Endodermal cell (in vitro differentiated cells): ENCODE results near the gene TLX2. TPM values are rescaled to one million over a fixed set of nuclear protein-coding genes. Genes with fewer than 3 reads are reported as not detected.
"Not testable (repeated sequence)": the region's sequence is repeated elsewhere in the genome, so short reads cannot be mapped to it uniquely, and the experiment has no call there.

Experiments used
- DNase-seq: peaks from one replicate; pipeline ENCODE4 v3.0.0-alpha.2; 2017
- H3K27ac ChIP-seq: 2 replicates; pipeline ENCODE4 v1.5.1; 2013; ENCODE audit warnings: mild to moderate bottlenecking, low read depth, low read length, moderate library complexity
- H3K27me3 ChIP-seq: 2 replicates; pipeline ENCODE4 v1.6.1; 2013; ENCODE audit warnings: mild to moderate bottlenecking, low read length, moderate library complexity; ENCODE audit not compliant: insufficient read depth, control insufficient read depth, poor library complexity, severe bottlenecking
- H3K36me3 ChIP-seq: 2 replicates; pipeline ENCODE4 v1.7.0; 2013; ENCODE audit warnings: mild to moderate bottlenecking, low read length, moderate library complexity; ENCODE audit not compliant: control insufficient read depth, insufficient read depth
- H3K4me1 ChIP-seq: one replicate; pipeline ENCODE4 v1.7.0; 2013; ENCODE audit warnings: low read length; ENCODE audit not compliant: control insufficient read depth, insufficient read depth
- H3K4me3 ChIP-seq: 2 replicates; pipeline ENCODE4 v1.5.1; 2013; ENCODE audit warnings: mild to moderate bottlenecking, low read length, moderate library complexity
- H3K9ac ChIP-seq: 2 replicates; pipeline ENCODE4 v1.6.1; 2013; ENCODE audit warnings: mild to moderate bottlenecking, low read length, moderate library complexity; ENCODE audit not compliant: poor library complexity, severe bottlenecking; ENCODE audit errors: extremely low read depth
- H3K9me3 ChIP-seq: 2 replicates; pipeline ENCODE4 v1.6.1; 2013; ENCODE audit warnings: mild to moderate bottlenecking, low read length, moderate library complexity; ENCODE audit not compliant: control insufficient read depth
- H3K27ac Mint-ChIP-seq: 2 replicates; pipeline ENCODE4 v1.8.0; 2020; ENCODE audit warnings: mixed read lengths
- H3K27me3 Mint-ChIP-seq: 2 replicates; pipeline ENCODE4 v1.8.0; 2021; ENCODE audit warnings: mild to moderate bottlenecking, mixed read lengths; ENCODE audit not compliant: insufficient read depth
- H3K36me3 Mint-ChIP-seq: 2 replicates; pipeline ENCODE4 v1.8.0; 2020; ENCODE audit warnings: low read depth, mixed read lengths
- H3K4me1 Mint-ChIP-seq: 2 replicates; pipeline ENCODE4 v1.8.0; 2020; ENCODE audit warnings: mixed read lengths
- H3K4me3 Mint-ChIP-seq: 2 replicates; pipeline ENCODE4 v1.8.0; 2020; ENCODE audit warnings: mild to moderate bottlenecking, moderate library complexity, mixed read lengths
- H3K9me3 Mint-ChIP-seq: 2 replicates; pipeline ENCODE4 v1.8.0; 2020; ENCODE audit warnings: mild to moderate bottlenecking, mixed read lengths
- WGBS, 2 experiments: methylation state at CpG; one replicate each; pipeline versions ENCODE4 v1.1.5 to v1.1.7; 2013; ENCODE audit warnings: missing lambda C conversion rate in 2 of 2, mixed read lengths in 1 of 2; ENCODE audit not compliant: insufficient coverage in 1 of 2, insufficient read length in 1 of 2; 5-methylcytosine and 5-hydroxymethylcytosine counted together
- total RNA-seq, 2 donors: library from RNA; stranded (reverse); fragmentation: NEBNext Ultra II Directional in 1 of 2; extraction: Animal tissue kit (Norgen Biotek cat#: 25700) in 1 of 2; gene quantifications; 2 replicates in 1 of 2; 3 replicates in 1 of 2; pipeline ENCODE4 v1.2.1, GENCODE V29; 2021
- TF ChIP-seq, protein P1 (sequence below): fragments of 200-600 bp; sonication (generic); conservative IDR thresholded peaks from 2 replicates; pipeline ENCODE4 v1.5.0; 2021; ENCODE audit warnings: antibody characterized with exemption, mild to moderate bottlenecking

The TLX2 gene
- total RNA-seq, 2 donors from 2014 or later, result 0.22 to 0.27 TPM

- H3K9ac ChIP-seq, result no peak overlapping the region
- H3K9me3 Mint-ChIP-seq, result no peaks in the 10 kb centered on the region
- H3K36me3 ChIP-seq, result no peaks in the 10 kb centered on the region
- no peaks in the 10 kb centered on the region for H3K4me1 ChIP-seq
- peaks cover 9% of the 10 kb centered on the region for H3K4me1 Mint-ChIP-seq
- 48 to 52% methylated on average over 4 to 5 of the region's 5 CpGs for WGBS, 2 experiments
- H3K27me3 Mint-ChIP-seq, result peaks cover 52% of the 10 kb centered on the region
- no peak overlapping the region for H3K4me3 Mint-ChIP-seq
- DNase-seq, result peak; percentile 61
- TF ChIP-seq, protein P1, sequence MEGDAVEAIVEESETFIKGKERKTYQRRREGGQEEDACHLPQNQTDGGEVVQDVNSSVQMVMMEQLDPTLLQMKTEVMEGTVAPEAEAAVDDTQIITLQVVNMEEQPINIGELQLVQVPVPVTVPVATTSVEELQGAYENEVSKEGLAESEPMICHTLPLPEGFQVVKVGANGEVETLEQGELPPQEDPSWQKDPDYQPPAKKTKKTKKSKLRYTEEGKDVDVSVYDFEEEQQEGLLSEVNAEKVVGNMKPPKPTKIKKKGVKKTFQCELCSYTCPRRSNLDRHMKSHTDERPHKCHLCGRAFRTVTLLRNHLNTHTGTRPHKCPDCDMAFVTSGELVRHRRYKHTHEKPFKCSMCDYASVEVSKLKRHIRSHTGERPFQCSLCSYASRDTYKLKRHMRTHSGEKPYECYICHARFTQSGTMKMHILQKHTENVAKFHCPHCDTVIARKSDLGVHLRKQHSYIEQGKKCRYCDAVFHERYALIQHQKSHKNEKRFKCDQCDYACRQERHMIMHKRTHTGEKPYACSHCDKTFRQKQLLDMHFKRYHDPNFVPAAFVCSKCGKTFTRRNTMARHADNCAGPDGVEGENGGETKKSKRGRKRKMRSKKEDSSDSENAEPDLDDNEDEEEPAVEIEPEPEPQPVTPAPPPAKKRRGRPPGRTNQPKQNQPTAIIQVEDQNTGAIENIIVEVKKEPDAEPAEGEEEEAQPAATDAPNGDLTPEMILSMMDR, result no peak
- peaks cover 6% of the 10 kb centered on the region for H3K36me3 Mint-ChIP-seq
- no peaks in the 10 kb centered on the region for H3K9me3 ChIP-seq
- no peak overlapping the region for H3K27ac ChIP-seq
- no peak overlapping the region for H3K4me3 ChIP-seq
- H3K27ac Mint-ChIP-seq, result no peak overlapping the region
- H3K27me3 ChIP-seq, result peaks cover 36% of the 10 kb centered on the region
Measured at GRCh38 chr2:74559912-74560311, 45.7 kb downstream of the TLX2 start.

DNA sequence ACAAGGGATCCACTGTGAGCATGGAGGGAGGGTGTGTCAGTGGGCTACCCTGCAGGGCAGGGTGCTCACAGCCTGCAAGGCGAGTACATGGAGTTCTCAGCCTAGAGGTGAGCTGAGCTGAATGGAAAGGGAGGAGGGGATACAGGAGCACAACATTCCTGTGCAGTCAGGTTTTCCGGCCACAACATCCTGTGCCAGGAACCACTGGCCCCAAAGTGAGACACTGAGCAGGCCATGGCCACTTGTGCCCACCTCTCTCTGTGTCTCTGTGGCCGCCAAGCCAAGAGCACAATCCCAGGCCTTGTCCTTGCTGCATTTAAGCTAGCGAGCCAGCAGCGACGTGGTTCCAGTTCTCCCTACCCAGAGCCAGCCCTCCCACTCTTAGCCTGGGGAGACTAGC lies 46.3 kb downstream of the TLX2 start:
- Mint-ChIP-seq H3K9me3 (no peaks in the 10 kb centered on the region), H3K4me1 (peaks cover 9% of the 10 kb centered on the region), H3K27me3 (peaks cover 45% of the 10 kb centered on the region), H3K36me3 (peaks cover 6% of the 10 kb centered on the region), H3K27ac (no peak overlapping the region), H3K4me3 (no peak overlapping the region)
- DNase-seq, result peak; percentile 57
- no peaks in the 10 kb centered on the region for H3K4me1 ChIP-seq
- TF ChIP-seq, protein P1, result no peak
- H3K9ac ChIP-seq, result no peak overlapping the region
- no peak overlapping the region for H3K4me3 ChIP-seq
- 79 to 100% methylated on average over 1 to 6 of the region's 6 CpGs for WGBS, 2 experiments
- peaks cover 29% of the 10 kb centered on the region for H3K27me3 ChIP-seq
- H3K36me3 ChIP-seq, result no peaks in the 10 kb centered on the region
- no peaks in the 10 kb centered on the region for H3K9me3 ChIP-seq
- no peak overlapping the region for H3K27ac ChIP-seq

DNA sequence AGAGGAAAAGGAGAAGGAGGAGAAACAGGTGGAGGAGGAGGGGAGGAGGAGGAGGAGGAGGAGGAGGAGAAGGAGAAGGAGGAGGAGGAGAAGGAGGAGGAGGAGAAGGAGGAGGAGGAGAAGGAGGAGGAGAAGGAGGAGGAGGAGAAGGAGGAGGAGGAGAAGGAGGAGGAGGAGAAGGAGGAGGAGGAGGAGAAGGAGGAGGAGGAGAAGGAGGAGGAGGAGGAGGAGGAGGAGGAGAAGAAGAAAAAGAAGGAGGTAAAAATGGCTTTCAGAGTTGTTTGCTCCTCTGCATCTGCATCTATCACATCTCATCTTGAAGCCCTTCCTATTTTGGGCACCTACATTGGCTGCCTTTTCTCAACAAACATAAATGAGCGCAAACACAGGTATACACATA lies 46.8 kb downstream of the TLX2 start:
- not testable (repeated sequence) for H3K9me3 Mint-ChIP-seq, H3K4me1 Mint-ChIP-seq, H3K9ac ChIP-seq, H3K4me3 Mint-ChIP-seq, H3K27ac ChIP-seq, H3K27ac Mint-ChIP-seq, H3K4me3 ChIP-seq, H3K4me1 ChIP-seq, DNase-seq, H3K9me3 ChIP-seq, H3K36me3 ChIP-seq, H3K36me3 Mint-ChIP-seq
- H3K27me3 ChIP-seq, result peaks cover 28% of the 10 kb centered on the region
- peaks cover 41% of the 10 kb centered on the region for H3K27me3 Mint-ChIP-seq
- 92% methylated on average over 1 of the region's 1 CpG; no CpG with 5 or more reads in 1 of the 2 experiments for WGBS, 2 experiments

- Histone ChIP-seq H3K4me1 (no peaks in the 10 kb centered on the region), H3K4me3 (no peak overlapping the region), H3K27me3 (peaks cover 18% of the 10 kb centered on the region), H3K36me3 (no peaks in the 10 kb centered on the region), H3K9ac (no peak overlapping the region), H3K9me3 (no peaks in the 10 kb centered on the region), H3K27ac (no peak overlapping the region)
- H3K36me3 Mint-ChIP-seq, result no peaks in the 10 kb centered on the region
- peak; percentile 35 for DNase-seq
- H3K4me3 Mint-ChIP-seq, result no peak overlapping the region
- H3K27ac Mint-ChIP-seq, result no peak overlapping the region
- 90% methylated on average over 5 to 7 of the region's 7 CpGs for WGBS, 2 experiments
- H3K4me1 Mint-ChIP-seq, result peaks cover 9% of the 10 kb centered on the region
- H3K27me3 Mint-ChIP-seq, result peaks cover 31% of the 10 kb centered on the region
- H3K9me3 Mint-ChIP-seq, result no peaks in the 10 kb centered on the region
- TF ChIP-seq, protein P1, result no peak
Measured at GRCh38 chr2:74562126-74562775, 48.0 kb downstream of the TLX2 start.
